Measurements from ENCODE around the gene TMEM184C. TPM values are rescaled to one million over a fixed set of nuclear protein-coding genes. Genes with fewer than 3 reads are reported as not detected.

The TMEM184C gene
- total RNA-seq, 1 donor from 2014 or later: 31.3 TPM

DNA sequence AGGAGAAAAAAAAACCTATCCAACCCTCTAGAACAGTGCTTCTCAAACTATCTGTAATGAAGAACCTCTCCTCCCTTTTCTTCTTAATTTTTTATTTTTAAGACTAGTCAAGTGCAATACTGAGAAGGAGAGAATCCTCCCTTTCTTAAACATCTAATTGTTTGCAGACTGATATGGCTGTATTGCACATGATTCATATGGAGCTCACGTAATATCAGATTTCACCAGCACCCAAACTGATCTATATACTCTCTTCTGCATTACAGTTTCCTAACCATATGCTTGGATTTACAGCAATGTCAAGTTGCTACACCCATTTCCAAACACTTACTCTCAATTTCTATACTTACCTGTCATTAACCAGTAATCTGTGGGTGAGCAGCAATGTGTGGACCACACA is 57.3 kb downstream of the TMEM184C start:
- H3K9me3 ChIP-seq: no peaks in the 10 kb centered on the region
- H3K4me3 ChIP-seq: no peak overlapping the region
- no peaks in the 10 kb centered on the region for H3K27me3 ChIP-seq
- ATAC-seq: no peak
- no peak for DNase-seq
- no peaks in the 10 kb centered on the region for H3K4me1 ChIP-seq
- TF ChIP-seq CTCF (IDR thresholded peaks at IDR 0.05): no peak
- peaks cover 27% of the 10 kb centered on the region for H3K36me3 ChIP-seq
- no peak overlapping the region for H3K27ac ChIP-seq
- intact Hi-C loops (cut with DNase I): no loop called here

DNA sequence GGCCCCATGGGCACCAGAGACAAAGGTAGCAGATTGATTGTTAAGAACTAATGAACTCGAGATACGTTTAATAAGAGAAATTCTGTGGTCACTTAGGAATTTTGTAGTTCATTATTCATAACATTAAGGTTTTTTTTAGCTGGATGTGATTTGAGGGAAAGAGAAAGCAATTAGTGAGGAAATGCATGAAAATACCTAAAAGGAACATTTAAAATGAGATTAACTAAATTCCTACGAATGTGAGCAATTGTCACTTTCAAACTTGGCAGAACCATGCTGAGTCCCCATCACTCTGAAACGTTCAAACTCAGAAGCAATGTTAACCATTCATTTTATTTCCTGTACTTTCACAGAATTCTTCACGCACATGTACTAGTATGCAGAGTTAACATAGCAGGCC is 60.9 kb downstream of the TMEM184C start:
- intact Hi-C loops (cut with DNase I): no loop called here
- Histone ChIP-seq H3K36me3 (peaks cover 8% of the 10 kb centered on the region), H3K9me3 (no peaks in the 10 kb centered on the region), H3K27ac (no peak overlapping the region), H3K4me3 (no peak overlapping the region), H3K27me3 (no peaks in the 10 kb centered on the region), H3K4me1 (peaks cover 8% of the 10 kb centered on the region)
- no peak for DNase-seq
- ATAC-seq: no peak
- no peak for TF ChIP-seq CTCF (IDR thresholded peaks at IDR 0.05)

GRCh38 chr4:147678796-147679549 is 61.8 kb downstream of the TMEM184C start:
- Histone ChIP-seq H3K9me3 (no peaks in the 10 kb centered on the region), H3K27ac (no peak overlapping the region), H3K36me3 (peaks cover 8% of the 10 kb centered on the region), H3K4me3 (no peak overlapping the region), H3K27me3 (no peaks in the 10 kb centered on the region), H3K4me1 (peaks cover 8% of the 10 kb centered on the region)
- ATAC-seq: no peak
- TF ChIP-seq CTCF (IDR thresholded peaks at IDR 0.05): no peak
- intact Hi-C loops (cut with DNase I): no loop called here
- DNase-seq: no peak

- DNase-seq (no peak), ATAC-seq (no peak)
- H3K4me1 ChIP-seq: peaks cover 14% of the 10 kb centered on the region
- H3K27me3 ChIP-seq: no peaks in the 10 kb centered on the region
- H3K36me3 ChIP-seq: peaks cover 8% of the 10 kb centered on the region
- H3K27ac ChIP-seq: no peak overlapping the region
- intact Hi-C loops (cut with DNase I): no loop called here
- TF ChIP-seq CTCF (IDR thresholded peaks at IDR 0.05): no peak
- H3K9me3 ChIP-seq: no peaks in the 10 kb centered on the region
- peak overlapping the region; percentile 86 for H3K4me3 ChIP-seq
These were observed 65.6 kb downstream of the TMEM184C start for GRCh38 chr4:147682755-147683154.

DNA sequence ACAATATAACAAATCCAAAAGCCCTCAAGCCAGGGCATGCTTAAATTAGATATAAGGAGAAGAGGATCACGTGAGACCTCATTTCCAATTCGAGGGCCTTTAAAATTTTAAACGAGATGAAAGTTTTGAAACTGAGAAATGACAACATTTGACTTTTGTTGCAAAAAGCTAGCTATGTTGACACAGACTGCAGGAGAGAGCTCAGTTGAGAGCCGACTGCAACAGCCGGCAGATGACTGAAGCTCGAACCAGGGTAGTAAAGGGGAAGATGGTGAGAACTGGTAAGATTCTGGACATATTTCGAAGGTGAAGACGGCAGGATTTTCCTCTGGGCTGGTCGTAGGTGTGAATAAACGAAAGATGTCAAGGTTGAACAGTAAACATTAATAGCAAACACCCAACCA is 66.0 kb downstream of the TMEM184C start:
- TF ChIP-seq CTCF (IDR thresholded peaks at IDR 0.05): no peak
- H3K4me3 ChIP-seq: peak overlapping the region; percentile 86
- no peaks in the 10 kb centered on the region for H3K9me3 ChIP-seq
- H3K4me1 ChIP-seq: peaks cover 14% of the 10 kb centered on the region
- H3K36me3 ChIP-seq: peaks cover 8% of the 10 kb centered on the region
- no peaks in the 10 kb centered on the region for H3K27me3 ChIP-seq
- H3K27ac ChIP-seq: peak overlapping the region; percentile 90
- DNase-seq: no peak
- ATAC-seq: peak; percentile 60
- intact Hi-C loops (cut with DNase I): no loop called here
